ENCODE data around the gene PPP1R27.

The PPP1R27 gene

DNA sequence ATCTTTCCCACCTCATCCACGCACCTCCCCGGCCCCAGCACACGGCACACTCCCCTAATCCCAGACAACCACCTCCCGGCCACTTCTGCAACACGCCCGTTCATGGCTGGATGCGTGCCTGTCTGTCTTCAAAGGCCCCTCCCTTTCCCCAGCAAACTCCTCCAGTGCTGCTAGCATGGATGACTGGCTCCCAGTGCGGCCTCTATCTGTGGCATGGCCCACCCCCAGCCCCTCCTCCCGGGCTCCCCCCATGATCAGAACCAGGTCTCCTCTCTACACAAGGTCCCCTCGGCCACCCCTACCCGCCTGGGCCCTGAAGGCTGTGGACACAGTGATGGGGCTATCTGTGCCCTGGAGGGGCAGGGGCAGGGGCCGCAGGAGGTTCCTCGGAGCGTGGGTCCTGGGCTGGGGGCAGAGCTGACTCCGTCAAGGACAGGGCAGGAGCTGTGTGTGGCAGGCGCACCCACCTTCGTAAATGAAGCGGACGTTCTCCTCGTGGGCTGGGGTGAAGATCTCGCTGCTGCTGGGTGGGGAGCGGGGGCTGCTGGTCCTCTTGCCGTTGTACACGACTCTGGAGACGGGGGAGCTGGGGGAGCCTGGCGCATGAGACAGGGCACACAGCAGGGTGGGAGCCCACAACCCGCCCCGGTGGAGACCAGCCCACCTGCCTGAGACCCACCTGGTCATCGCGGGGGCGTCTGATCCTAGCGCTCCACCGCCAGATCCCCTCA, 10.9 kb downstream of the PPP1R27 start:
- no peaks in the 10 kb centered on the region for H3F3A ChIP-seq (ENCODE audit: insufficient read depth, low read length)

DNA sequence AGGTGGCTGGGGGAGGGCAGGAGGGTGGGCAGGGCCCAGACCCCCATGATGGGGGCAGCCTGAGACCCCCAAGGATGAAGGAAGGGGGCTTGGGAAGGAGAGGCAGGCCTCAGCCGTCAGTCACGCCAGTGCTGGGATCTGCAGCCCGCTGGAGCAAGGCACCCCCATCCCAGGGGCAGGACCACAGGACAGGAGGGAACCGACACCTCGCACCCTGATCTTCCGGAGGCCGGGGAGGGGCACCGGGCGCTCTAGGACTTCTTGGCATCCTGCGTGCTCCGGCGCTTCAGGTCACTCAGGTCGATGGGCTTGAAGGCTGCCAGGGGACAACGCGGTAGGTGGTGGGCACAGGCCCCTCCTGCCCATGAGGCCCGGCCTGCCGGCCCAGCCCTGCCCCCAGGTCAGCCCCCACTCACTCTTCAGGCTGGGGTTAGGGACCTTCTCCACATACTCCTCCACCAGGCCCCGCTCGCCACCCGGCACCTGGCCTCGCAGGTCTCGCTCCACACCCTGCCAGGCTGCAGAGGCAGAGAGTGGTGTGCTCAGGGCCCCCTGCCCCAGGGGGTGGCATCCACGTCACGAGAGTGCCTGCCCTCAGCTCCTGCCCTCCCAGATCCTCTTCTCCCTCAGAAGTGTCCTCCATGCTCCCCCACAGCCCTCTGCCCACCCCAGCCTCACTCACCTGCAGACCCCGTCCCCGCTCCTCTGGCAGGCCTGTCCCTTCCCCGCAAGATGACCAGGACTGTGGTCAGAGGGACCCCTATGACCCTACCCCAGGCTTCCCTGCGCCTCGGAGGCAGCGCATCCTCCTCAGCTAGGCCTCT, 11.6 kb downstream of the PPP1R27 start:
- DNase-seq = no peak
- Histone ChIP-seq H3K9me2 (replicated peaks; ENCODE audit: insufficient read depth, low read length) (no peaks in the 10 kb centered on the region), H3K9ac (ENCODE audit: low read length) (no peak overlapping the region)

More for the DNA sequence above, 10.9 kb downstream of the PPP1R27 start:
- H3K27ac ChIP-seq (ENCODE audit: low read length) = no peak overlapping the region
- no peak for DNase-seq
- no peaks in the 10 kb centered on the region for H3K9me2 ChIP-seq (replicated peaks; ENCODE audit: insufficient read depth, low read length)
- no peaks in the 10 kb centered on the region for H3K36me3 ChIP-seq (replicated peaks; ENCODE audit: insufficient read depth, low read length)
- H3K27me3 ChIP-seq (replicated peaks; ENCODE audit: insufficient read depth, low read length) = no peaks in the 10 kb centered on the region
- no peaks in the 10 kb centered on the region for H3K9me3 ChIP-seq (replicated peaks; ENCODE audit: insufficient read depth, low read length)
- no peak overlapping the region for H3K4me3 ChIP-seq (ENCODE audit: low read length)
- H3K4me2 ChIP-seq (ENCODE audit: low read depth, low read length) = no peak overlapping the region
- no peak overlapping the region for H3K9ac ChIP-seq (ENCODE audit: low read length)
- TF ChIP-seq EZH2phosphoT487 (IDR thresholded peaks at IDR 0.05; ENCODE audit: low read length) (no peak), EZH2 (optimal IDR thresholded peaks at IDR 0.05; ENCODE audit: low read depth, low read length) (no peak)
- TF ChIP-seq, protein P1, sequence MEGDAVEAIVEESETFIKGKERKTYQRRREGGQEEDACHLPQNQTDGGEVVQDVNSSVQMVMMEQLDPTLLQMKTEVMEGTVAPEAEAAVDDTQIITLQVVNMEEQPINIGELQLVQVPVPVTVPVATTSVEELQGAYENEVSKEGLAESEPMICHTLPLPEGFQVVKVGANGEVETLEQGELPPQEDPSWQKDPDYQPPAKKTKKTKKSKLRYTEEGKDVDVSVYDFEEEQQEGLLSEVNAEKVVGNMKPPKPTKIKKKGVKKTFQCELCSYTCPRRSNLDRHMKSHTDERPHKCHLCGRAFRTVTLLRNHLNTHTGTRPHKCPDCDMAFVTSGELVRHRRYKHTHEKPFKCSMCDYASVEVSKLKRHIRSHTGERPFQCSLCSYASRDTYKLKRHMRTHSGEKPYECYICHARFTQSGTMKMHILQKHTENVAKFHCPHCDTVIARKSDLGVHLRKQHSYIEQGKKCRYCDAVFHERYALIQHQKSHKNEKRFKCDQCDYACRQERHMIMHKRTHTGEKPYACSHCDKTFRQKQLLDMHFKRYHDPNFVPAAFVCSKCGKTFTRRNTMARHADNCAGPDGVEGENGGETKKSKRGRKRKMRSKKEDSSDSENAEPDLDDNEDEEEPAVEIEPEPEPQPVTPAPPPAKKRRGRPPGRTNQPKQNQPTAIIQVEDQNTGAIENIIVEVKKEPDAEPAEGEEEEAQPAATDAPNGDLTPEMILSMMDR (IDR thresholded peaks at IDR 0.05; ENCODE audit: low read length) = no peak
- no peak overlapping the region for H2AFZ ChIP-seq (ENCODE audit: low read length)
- H3K79me2 ChIP-seq (ENCODE audit: low read length) = no peaks in the 10 kb centered on the region
- no peaks in the 10 kb centered on the region for H4K20me1 ChIP-seq (ENCODE audit: insufficient read depth, low read length)
- H3K4me1 ChIP-seq (ENCODE audit: low read length) = no peaks in the 10 kb centered on the region

DNA sequence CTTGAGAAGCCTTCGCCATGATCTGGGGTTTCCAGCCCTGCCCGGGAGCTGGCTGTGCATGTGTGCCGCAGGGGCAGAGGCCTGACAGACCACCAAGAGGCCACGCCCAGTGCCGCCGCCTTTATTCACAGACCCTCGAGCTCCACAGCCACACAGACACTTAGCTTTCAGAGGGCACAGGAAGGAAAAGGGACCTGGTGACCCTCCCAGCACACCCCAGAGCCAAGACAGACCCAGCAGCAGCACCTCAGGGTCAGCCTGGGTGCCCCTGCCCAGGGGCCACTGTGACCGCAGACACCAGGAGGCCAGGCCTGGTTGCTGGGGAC, 12.6 kb downstream of the PPP1R27 start:
- Histone ChIP-seq H3K4me1 (ENCODE audit: low read length) (no peaks in the 10 kb centered on the region), H3K9me3 (replicated peaks; ENCODE audit: insufficient read depth, low read length) (no peaks in the 10 kb centered on the region), H3K79me2 (ENCODE audit: low read length) (no peaks in the 10 kb centered on the region), H3K27me3 (replicated peaks; ENCODE audit: insufficient read depth, low read length) (peaks cover 11% of the 10 kb centered on the region), H3F3A (ENCODE audit: insufficient read depth, low read length) (no peaks in the 10 kb centered on the region), H3K9ac (ENCODE audit: low read length) (no peak overlapping the region), H3K9me2 (replicated peaks; ENCODE audit: insufficient read depth, low read length) (no peaks in the 10 kb centered on the region), H3K27ac (ENCODE audit: low read length) (no peak overlapping the region), H3K4me3 (ENCODE audit: low read length) (no peak overlapping the region), H4K20me1 (ENCODE audit: insufficient read depth, low read length) (no peaks in the 10 kb centered on the region), H2AFZ (ENCODE audit: low read length) (no peak overlapping the region), H3K36me3 (replicated peaks; ENCODE audit: insufficient read depth, low read length) (no peaks in the 10 kb centered on the region), H3K4me2 (ENCODE audit: low read depth, low read length) (no peak overlapping the region)
- no peak for DNase-seq
- TF ChIP-seq EZH2 (optimal IDR thresholded peaks at IDR 0.05; ENCODE audit: low read depth, low read length) = no peak
- TF ChIP-seq, protein P1 (IDR thresholded peaks at IDR 0.05; ENCODE audit: low read length) = no peak
- TF ChIP-seq EZH2phosphoT487 (IDR thresholded peaks at IDR 0.05; ENCODE audit: low read length) = no peak

More for the DNA sequence above, 11.6 kb downstream of the PPP1R27 start:
- Histone ChIP-seq H3K27me3 (replicated peaks; ENCODE audit: insufficient read depth, low read length) (peaks cover 2% of the 10 kb centered on the region; the same call in 1 of the 2 replicates), H3K9me3 (replicated peaks; ENCODE audit: insufficient read depth, low read length) (no peaks in the 10 kb centered on the region), H3K27ac (ENCODE audit: low read length) (no peak overlapping the region), H3K36me3 (replicated peaks; ENCODE audit: insufficient read depth, low read length) (no peaks in the 10 kb centered on the region), H3K79me2 (ENCODE audit: low read length) (no peaks in the 10 kb centered on the region), H2AFZ (ENCODE audit: low read length) (no peak overlapping the region), H3K4me2 (ENCODE audit: low read depth, low read length) (no peak overlapping the region), H3K4me3 (ENCODE audit: low read length) (no peak overlapping the region), H3F3A (ENCODE audit: insufficient read depth, low read length) (no peaks in the 10 kb centered on the region), H4K20me1 (ENCODE audit: insufficient read depth, low read length) (no peaks in the 10 kb centered on the region), H3K4me1 (ENCODE audit: low read length) (no peaks in the 10 kb centered on the region)
- TF ChIP-seq EZH2phosphoT487 (IDR thresholded peaks at IDR 0.05; ENCODE audit: low read length) = no peak
- TF ChIP-seq EZH2 (optimal IDR thresholded peaks at IDR 0.05; ENCODE audit: low read depth, low read length) = no peak
- TF ChIP-seq, protein P1 (IDR thresholded peaks at IDR 0.05; ENCODE audit: low read length) = no peak
